Measurements from ENCODE around the gene CIC. TPM values are rescaled to one million over a fixed set of nuclear protein-coding genes. Genes with fewer than 3 reads are reported as not detected.

The CIC gene
- total and polyA plus RNA-seq, 9 of the 15 experiments (the other 6 are each of a cell fraction or from before 2014, with no cell fraction given), result 0.07 to 44.7 (median 8.6) TPM

DNA sequence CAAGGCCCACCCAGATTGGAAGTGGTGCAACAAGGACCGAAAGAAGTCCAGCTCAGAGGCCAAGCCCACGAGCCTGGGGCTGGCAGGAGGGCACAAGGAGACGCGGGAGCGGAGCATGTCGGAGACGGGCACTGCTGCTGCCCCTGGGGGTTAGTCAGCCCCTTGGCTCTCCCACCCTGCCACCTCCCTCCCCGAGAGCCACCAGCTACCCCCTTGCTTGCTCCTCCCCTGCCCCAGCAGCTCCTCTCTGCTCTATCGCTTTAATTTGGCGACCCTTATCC is 18.7 kb downstream of the CIC start:
- in situ Hi-C loops (cut with MboI), result no loop called here
- no peak overlapping the region for H3K4me3 ChIP-seq
- intact Hi-C loops (cut with micrococcal nuclease), result no loop called here
- BruUV-seq (replicated peaks), result no TSS peak
- no peak overlapping the region for H3K27ac ChIP-seq (ENCODE audit: extremely low read depth, low read depth, low read length)
- no peak for FAIRE-seq
- H3K4me2 ChIP-seq (ENCODE audit: insufficient read depth, low read length), result no peak overlapping the region
- H3K79me2 ChIP-seq (ENCODE audit: control insufficient read depth, insufficient read depth, low read length), result peaks cover 33% of the 10 kb centered on the region
- no peaks in the 10 kb centered on the region for H3K9me3 ChIP-seq (replicated peaks; ENCODE audit: control insufficient read depth, insufficient read depth, low read depth, low read length)
- ATAC-seq, result no peak
- H3K27me3 ChIP-seq (ENCODE audit: control insufficient read depth in 2 of 2, insufficient read depth in 2 of 2, low read length in 2 of 2), result no peaks in the 10 kb centered on the region; a peak in 1 of 5 replicates
- H3K36me3 ChIP-seq (ENCODE audit: control insufficient read depth, insufficient read depth, low read length), result peaks cover 62% of the 10 kb centered on the region; the same call in 2 of the 3 replicates
- no peak for TF ChIP-seq ZNF778 (CRISPR knock-in tag; IDR thresholded peaks at IDR 0.05)
- no peak for TF ChIP-seq ETV6 (IDR thresholded peaks at IDR 0.05; ENCODE audit: borderline replicate concordance in 1 of 2, low read depth in 2 of 2, low read length in 1 of 2)
- no peak for TF ChIP-seq ETV6 (CRISPR knock-in tag; IDR thresholded peaks at IDR 0.05; ENCODE audit: borderline replicate concordance)
- TF ChIP-seq ATF1 (CRISPR knock-in tag; IDR thresholded peaks at IDR 0.05), result no peak
- TF ChIP-seq ATF1 (tag; IDR thresholded peaks at IDR 0.05), result no peak
- no peak for TF ChIP-seq CHD1 (IDR thresholded peaks at IDR 0.05; ENCODE audit: low read length)
- TF ChIP-seq, protein P1, sequence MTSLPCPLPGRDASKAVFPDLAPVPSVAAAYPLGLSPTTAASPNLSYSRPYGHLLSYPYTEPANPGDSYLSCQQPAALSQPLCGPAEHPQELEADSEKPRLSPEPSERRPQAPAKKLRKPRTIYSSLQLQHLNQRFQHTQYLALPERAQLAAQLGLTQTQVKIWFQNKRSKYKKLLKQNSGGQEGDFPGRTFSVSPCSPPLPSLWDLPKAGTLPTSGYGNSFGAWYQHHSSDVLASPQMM (CRISPR knock-in tag; IDR thresholded peaks at IDR 0.05), result no peak
- TF ChIP-seq RBM39 (optimal IDR thresholded peaks at IDR 0.05; ENCODE audit: low read depth, low read length), result no peak
- TF ChIP-seq, protein P2, sequence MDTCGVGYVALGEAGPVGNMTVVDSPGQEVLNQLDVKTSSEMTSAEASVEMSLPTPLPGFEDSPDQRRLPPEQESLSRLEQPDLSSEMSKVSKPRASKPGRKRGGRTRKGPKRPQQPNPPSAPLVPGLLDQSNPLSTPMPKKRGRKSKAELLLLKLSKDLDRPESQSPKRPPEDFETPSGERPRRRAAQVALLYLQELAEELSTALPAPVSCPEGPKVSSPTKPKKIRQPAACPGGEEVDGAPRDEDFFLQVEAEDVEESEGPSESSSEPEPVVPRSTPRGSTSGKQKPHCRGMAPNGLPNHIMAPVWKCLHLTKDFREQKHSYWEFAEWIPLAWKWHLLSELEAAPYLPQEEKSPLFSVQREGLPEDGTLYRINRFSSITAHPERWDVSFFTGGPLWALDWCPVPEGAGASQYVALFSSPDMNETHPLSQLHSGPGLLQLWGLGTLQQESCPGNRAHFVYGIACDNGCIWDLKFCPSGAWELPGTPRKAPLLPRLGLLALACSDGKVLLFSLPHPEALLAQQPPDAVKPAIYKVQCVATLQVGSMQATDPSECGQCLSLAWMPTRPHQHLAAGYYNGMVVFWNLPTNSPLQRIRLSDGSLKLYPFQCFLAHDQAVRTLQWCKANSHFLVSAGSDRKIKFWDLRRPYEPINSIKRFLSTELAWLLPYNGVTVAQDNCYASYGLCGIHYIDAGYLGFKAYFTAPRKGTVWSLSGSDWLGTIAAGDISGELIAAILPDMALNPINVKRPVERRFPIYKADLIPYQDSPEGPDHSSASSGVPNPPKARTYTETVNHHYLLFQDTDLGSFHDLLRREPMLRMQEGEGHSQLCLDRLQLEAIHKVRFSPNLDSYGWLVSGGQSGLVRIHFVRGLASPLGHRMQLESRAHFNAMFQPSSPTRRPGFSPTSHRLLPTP (IDR thresholded peaks at IDR 0.05; ENCODE audit: borderline replicate concordance, extremely low read depth, insufficient read length), result no peak
- no peak for TF ChIP-seq POLR2H (tag; IDR thresholded peaks at IDR 0.05; ENCODE audit: low read depth)
- TF ChIP-seq, protein P3, sequence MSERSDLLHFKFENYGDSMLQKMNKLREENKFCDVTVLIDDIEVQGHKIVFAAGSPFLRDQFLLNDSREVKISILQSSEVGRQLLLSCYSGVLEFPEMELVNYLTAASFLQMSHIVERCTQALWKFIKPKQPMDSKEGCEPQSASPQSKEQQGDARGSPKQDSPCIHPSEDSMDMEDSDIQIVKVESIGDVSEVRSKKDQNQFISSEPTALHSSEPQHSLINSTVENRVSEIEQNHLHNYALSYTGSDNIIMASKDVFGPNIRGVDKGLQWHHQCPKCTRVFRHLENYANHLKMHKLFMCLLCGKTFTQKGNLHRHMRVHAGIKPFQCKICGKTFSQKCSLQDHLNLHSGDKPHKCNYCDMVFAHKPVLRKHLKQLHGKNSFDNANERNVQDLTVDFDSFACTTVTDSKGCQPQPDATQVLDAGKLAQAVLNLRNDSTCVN (CRISPR knock-in tag; IDR thresholded peaks at IDR 0.05), result no peak
- no peak for TF ChIP-seq RBM17 (IDR thresholded peaks at IDR 0.05; ENCODE audit: borderline replicate concordance, low read depth, low read length)
- TF ChIP-seq, protein P4, sequence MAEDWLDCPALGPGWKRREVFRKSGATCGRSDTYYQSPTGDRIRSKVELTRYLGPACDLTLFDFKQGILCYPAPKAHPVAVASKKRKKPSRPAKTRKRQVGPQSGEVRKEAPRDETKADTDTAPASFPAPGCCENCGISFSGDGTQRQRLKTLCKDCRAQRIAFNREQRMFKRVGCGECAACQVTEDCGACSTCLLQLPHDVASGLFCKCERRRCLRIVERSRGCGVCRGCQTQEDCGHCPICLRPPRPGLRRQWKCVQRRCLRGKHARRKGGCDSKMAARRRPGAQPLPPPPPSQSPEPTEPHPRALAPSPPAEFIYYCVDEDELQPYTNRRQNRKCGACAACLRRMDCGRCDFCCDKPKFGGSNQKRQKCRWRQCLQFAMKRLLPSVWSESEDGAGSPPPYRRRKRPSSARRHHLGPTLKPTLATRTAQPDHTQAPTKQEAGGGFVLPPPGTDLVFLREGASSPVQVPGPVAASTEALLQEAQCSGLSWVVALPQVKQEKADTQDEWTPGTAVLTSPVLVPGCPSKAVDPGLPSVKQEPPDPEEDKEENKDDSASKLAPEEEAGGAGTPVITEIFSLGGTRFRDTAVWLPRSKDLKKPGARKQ (CRISPR knock-in tag; IDR thresholded peaks at IDR 0.05), result no peak
- TF ChIP-seq ZNF75A (CRISPR knock-in tag; IDR thresholded peaks at IDR 0.05), result no peak
- TF ChIP-seq, protein P5, sequence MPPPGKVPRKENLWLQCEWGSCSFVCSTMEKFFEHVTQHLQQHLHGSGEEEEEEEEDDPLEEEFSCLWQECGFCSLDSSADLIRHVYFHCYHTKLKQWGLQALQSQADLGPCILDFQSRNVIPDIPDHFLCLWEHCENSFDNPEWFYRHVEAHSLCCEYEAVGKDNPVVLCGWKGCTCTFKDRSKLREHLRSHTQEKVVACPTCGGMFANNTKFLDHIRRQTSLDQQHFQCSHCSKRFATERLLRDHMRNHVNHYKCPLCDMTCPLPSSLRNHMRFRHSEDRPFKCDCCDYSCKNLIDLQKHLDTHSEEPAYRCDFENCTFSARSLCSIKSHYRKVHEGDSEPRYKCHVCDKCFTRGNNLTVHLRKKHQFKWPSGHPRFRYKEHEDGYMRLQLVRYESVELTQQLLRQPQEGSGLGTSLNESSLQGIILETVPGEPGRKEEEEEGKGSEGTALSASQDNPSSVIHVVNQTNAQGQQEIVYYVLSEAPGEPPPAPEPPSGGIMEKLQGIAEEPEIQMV (tag; conservative IDR thresholded peaks at IDR 0.05; ENCODE audit: low read depth), result no peak
- no peaks in the 10 kb centered on the region for H3K9me1 ChIP-seq (ENCODE audit: control insufficient read depth, insufficient read depth, low read length)
- ChIA-PET POLR2A (interaction anchor here (0.6 to 1.2 kb wide), 4 partner anchors 9 to 99 kb away, joined by 3 to 4 read pairs (median 3); partner anchors contain the start of genes PAFAH1B3 and PRR19), CTCF (ENCODE audit: low intra/inter-chr PET ratio) (interaction anchor here (0.6 kb wide), 1 partner anchor 9 kb away, joined by 3 read pairs; no protein-coding TSS in a partner anchor)
- H2AFZ ChIP-seq (ENCODE audit: low read depth, low read length), result no peak overlapping the region
- no peak overlapping the region for H3K9ac ChIP-seq (ENCODE audit: insufficient read depth in 1 of 2, low read depth in 2 of 2, low read length in 2 of 2)
- H4K20me1 ChIP-seq (replicated peaks; ENCODE audit: control insufficient read depth, insufficient read depth, low read length), result 0 out of 2 replicates have a peak, but pooled peaks cover 8% of the 10 kb centered on the region
- WGBS (ENCODE audit: insufficient coverage, low coverage, missing lambda C conversion rate), result 91% methylated on average over 5 of the region's 10 CpGs
- DNase-seq (ENCODE audit: extremely low read depth in 1 of 4, low spot score in 3 of 4), result no peak
- peaks cover 23 to 82% of the 10 kb centered on the region in 2 experiments for H3K4me1 ChIP-seq (replicated peaks in 1 of 2; ENCODE audit: control insufficient read depth in 2 of 2, insufficient read depth in 2 of 2, low read length in 2 of 2)
